ENCODE measurements around the gene FMO3.

Gene FMO3
- 0 reads per million in 9 experiments for total RNA-seq

DNA sequence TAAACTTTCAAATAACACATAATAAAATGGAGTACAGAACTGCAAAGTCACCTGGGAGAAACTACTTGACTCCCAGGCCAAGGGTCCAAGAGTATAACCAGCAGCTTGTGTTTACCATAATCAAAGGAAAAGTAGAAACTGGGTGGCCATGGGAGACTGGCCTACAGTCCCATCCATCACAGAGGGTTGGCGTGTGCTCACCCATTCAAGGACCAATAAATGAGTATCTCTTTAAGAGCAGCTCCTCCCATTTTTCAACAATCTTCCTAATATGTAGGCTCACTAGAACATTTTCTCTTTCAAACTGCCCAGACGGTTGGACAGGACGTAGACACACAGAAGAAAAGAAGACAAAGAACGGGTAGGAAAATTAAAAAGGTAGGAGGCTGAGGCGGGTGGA, at the start of gene FMO3:
FMO3 (plus strand) TSS at position 302 of the 400 bp plus-strand sequence. CDS start 1,754 bp downstream, outside the sequence.
- no peak within 1 kb of the TSS for H3K27ac Mint-ChIP-seq
- ATAC-seq (replicated peaks): no peak
- no peak within 1 kb of the TSS for H3K4me3 Mint-ChIP-seq
- H3K27me3 Mint-ChIP-seq: peaks cover 0 to 4% of the 10 kb centered on the region in 2 donors
- no peaks in the 10 kb centered on the region for H3K4me1 Mint-ChIP-seq (ENCODE audit: low read depth in 2 of 2)
- DNase-seq: no peak
- H3K9me3 Mint-ChIP-seq: no peaks in the 10 kb centered on the region
- H3K36me3 Mint-ChIP-seq (ENCODE audit: insufficient read depth): no peaks in the 10 kb centered on the region

DNA sequence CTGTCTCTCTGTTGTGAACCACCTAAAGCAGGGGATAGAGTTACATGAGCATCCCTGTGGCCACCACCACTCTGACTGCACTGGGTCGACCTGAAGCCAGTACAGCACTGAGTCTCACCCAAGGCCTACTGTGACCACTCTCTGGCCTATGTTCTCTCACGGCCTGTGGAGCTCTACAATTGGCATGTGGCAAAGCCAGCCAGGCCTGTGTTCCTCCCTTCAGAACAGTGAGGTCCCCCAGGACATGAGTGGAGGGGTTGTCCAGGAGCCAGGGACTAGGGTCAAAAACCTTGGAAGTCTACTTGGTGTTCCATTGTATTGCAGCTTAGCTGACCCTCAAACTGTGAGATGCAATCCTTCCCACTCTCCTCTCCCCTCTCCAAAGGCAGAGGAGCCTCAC, 42.7 kb upstream of the FMO3 start:
- H3K9me3 Mint-ChIP-seq: peaks cover 2 to 35% of the 10 kb centered on the region in 2 donors
- no peaks in the 10 kb centered on the region for H3K4me1 Mint-ChIP-seq (ENCODE audit: low read depth in 2 of 2)
- ATAC-seq (replicated peaks): no peak
- H3K4me3 Mint-ChIP-seq: no peak overlapping the region
- peaks cover 6 to 29% of the 10 kb centered on the region in 2 donors for H3K27me3 Mint-ChIP-seq
- H3K36me3 Mint-ChIP-seq (ENCODE audit: insufficient read depth): no peaks in the 10 kb centered on the region
- no peak overlapping the region for H3K27ac Mint-ChIP-seq
- DNase-seq: no peak

DNA sequence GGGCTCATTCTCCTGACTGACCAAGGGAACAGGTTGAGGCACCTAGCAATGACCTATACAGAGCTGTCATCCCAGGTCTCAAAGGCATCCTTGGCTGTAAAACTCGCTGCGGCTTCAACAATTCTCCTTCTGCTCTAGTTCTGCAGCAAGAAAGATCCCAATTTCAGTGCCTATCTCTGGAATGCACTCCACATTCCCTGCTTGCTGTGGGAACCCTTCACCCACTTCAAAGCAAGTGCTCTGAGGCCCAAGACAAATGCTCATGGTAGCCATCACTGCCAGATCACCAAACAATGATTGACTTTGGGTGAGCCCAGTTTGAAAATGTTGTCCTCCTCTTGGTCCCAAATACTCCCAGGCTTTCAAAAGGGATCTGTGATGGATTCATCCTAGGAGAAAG, 37.7 kb upstream of the FMO3 start:
- no peaks in the 10 kb centered on the region for H3K36me3 Mint-ChIP-seq (ENCODE audit: insufficient read depth)
- peaks cover 7 to 8% of the 10 kb centered on the region in 2 donors for H3K9me3 Mint-ChIP-seq
- DNase-seq (no peak), ATAC-seq (replicated peaks) (no peak)
- H3K27ac Mint-ChIP-seq: no peak overlapping the region
- H3K4me3 Mint-ChIP-seq: no peak overlapping the region
- no peaks in the 10 kb centered on the region for H3K4me1 Mint-ChIP-seq (ENCODE audit: low read depth in 2 of 2)
- peaks cover 17 to 29% of the 10 kb centered on the region in 2 donors for H3K27me3 Mint-ChIP-seq

DNA sequence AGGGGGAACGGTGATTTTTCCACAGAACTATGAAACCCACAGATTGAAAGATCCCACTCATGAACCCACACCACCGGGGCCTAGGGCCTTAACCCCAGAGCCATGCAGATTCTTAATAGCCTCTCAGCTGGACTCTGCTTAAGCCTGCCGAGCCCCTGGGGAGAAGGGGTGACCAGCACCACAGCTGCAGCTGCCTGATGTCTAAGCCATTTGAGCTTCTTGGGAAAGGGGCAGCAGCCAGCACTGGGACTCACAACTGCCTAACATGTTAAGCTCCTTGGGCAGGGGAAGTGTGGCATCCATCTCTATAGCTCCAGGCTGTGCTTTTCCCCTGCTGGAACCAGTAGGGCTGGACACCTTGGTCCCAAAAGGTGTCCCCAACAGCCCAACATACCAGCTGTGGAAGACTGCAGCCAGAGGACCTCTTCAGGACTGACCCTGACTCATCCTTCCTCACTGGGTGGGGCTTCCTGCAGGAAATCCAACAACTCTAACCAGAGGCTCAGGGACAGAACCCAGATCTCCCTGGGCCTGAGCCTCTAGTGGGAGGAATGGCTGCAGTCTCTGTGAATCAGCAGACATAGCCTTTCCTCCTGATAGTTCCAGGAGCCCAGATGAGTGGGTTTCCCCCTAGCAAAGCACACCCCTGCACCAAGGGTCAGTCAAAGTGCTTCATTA, 34.6 kb upstream of the FMO3 start:
- DNase-seq (no peak), ATAC-seq (replicated peaks) (no peak)
- peaks cover 16 to 19% of the 10 kb centered on the region in 2 donors for H3K27me3 Mint-ChIP-seq
- peaks cover 0 to 8% of the 10 kb centered on the region in 2 donors for H3K9me3 Mint-ChIP-seq
- no peaks in the 10 kb centered on the region for H3K4me1 Mint-ChIP-seq (ENCODE audit: low read depth in 2 of 2)
- no peak overlapping the region for H3K4me3 Mint-ChIP-seq
- no peaks in the 10 kb centered on the region for H3K36me3 Mint-ChIP-seq (ENCODE audit: insufficient read depth)
- no peak overlapping the region for H3K27ac Mint-ChIP-seq

DNA sequence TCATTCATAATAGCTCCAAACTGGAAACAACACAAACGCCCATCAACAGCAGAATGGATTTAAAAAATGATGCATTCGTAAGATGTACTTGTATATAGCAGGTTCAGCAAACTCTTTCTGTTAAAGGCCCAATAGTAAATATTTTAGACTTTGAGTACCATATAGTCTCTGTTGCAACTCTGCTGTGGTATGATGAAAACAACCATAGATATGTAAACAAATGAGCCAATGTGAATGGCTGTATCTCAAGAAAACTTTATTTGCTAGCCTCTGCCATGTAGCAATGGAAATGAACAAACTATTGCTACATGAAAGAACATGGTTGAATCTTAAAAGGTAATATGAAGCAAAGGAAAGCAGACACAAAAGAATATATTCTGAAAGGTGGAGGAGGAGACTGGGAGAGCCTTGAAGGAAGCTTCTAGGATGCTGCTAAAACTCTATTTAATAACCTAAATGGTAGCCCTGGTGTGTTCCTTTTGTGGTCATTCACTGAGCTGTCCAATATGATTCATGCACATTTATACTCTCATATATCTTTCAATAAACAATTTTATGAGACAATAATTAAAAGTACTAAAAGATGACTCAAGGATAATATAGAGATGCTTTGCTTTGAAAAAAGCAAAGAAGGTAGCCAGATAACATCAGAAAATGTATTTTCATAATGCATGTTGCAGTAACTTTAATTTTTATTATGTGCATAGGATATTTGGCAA, 29.1 kb upstream of the FMO3 start:
- DNase-seq (no peak), ATAC-seq (replicated peaks) (no peak)
- Mint-ChIP-seq H3K27ac (no peak overlapping the region), H3K4me3 (no peak overlapping the region), H3K9me3 (peaks cover 0 to 5% of the 10 kb centered on the region in 2 donors), H3K27me3 (peaks cover 0 to 6% of the 10 kb centered on the region in 2 donors), H3K4me1 (ENCODE audit: low read depth in 2 of 2) (no peaks in the 10 kb centered on the region), H3K36me3 (ENCODE audit: insufficient read depth) (no peaks in the 10 kb centered on the region)

DNA sequence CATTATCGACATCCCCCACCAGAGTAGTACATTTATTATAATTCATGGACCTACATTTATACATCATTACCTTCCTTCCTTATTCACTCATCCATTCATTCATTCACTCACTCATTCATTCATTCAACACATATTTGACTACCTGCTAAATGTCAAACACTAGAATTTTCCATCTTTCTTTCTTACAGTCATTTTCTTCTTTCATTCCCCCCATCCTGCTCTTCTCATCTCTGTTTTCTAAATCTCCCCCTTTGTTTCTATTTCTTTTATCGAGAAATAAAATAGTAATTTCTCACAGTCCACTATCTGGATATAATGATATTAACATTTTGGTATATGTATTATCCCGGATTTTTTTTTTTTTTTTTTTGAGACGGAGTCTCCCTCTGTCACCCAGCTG, 27.8 kb upstream of the FMO3 start:
- ATAC-seq (replicated peaks): no peak
- no peaks in the 10 kb centered on the region for H3K4me1 Mint-ChIP-seq (ENCODE audit: low read depth in 2 of 2)
- H3K27ac Mint-ChIP-seq: no peak overlapping the region
- H3K4me3 Mint-ChIP-seq: no peak overlapping the region
- H3K9me3 Mint-ChIP-seq: no peaks in the 10 kb centered on the region
- no peak for DNase-seq
- H3K27me3 Mint-ChIP-seq: peaks cover 6 to 7% of the 10 kb centered on the region in 2 donors
- no peaks in the 10 kb centered on the region for H3K36me3 Mint-ChIP-seq (ENCODE audit: insufficient read depth)

DNA sequence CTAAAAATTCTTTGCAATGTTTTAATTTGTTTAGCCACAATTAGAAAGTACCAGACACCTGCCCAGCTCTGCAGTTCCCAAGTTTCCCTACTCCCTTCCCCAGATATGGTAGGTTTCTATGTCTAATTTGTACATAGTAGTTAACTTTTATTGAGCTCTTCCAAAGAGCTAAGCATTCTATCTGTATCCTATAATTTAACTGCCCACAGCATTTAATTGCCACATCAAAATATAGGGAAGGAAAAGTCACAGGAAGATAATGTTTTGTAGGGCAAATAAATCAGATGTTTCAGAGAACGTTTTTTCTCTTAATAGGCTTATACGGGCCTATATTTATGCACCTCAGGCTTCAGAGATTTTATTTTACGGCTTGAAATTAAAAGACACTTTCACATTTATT, 15.7 kb upstream of the FMO3 start:
- H3K4me1 Mint-ChIP-seq (ENCODE audit: low read depth in 2 of 2): no peaks in the 10 kb centered on the region

DNA sequence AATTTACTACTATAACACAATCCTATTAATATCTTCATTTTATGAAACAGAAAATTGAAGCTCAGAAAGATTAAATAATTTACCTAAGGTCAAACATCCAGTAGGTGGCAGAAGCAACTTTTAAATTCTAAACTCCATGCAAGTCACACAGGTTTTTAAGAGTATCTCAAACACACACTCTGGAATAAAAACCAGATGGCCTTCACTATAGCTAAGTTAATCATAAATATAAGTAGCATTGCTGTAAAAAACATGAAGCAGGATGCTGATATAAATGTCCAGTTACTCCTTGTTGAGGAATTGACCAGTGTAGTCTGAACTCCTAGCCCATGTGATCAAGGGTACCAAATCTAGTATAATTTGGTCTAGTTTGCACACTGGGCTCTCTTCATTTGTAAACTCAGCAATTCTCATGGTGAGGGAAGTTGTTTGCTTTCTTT, 9.4 kb upstream of the FMO3 start:
- DNase-seq (no peak), ATAC-seq (replicated peaks) (no peak)
- Mint-ChIP-seq H3K27me3 (peaks cover 16 to 27% of the 10 kb centered on the region in 2 donors), H3K9me3 (peaks cover 0 to 2% of the 10 kb centered on the region in 2 donors), H3K27ac (no peak overlapping the region), H3K4me3 (no peak overlapping the region), H3K36me3 (ENCODE audit: insufficient read depth) (no peaks in the 10 kb centered on the region), H3K4me1 (ENCODE audit: low read depth in 2 of 2) (no peaks in the 10 kb centered on the region)

More for the DNA sequence above, 15.7 kb upstream of the FMO3 start:
- ATAC-seq (replicated peaks) (no peak), DNase-seq (no peak)
- Mint-ChIP-seq H3K36me3 (ENCODE audit: insufficient read depth) (no peaks in the 10 kb centered on the region), H3K9me3 (peaks cover 0 to 2% of the 10 kb centered on the region in 2 donors), H3K27me3 (peaks cover 10 to 24% of the 10 kb centered on the region in 2 donors), H3K4me3 (no peak overlapping the region), H3K27ac (no peak overlapping the region)

DNA sequence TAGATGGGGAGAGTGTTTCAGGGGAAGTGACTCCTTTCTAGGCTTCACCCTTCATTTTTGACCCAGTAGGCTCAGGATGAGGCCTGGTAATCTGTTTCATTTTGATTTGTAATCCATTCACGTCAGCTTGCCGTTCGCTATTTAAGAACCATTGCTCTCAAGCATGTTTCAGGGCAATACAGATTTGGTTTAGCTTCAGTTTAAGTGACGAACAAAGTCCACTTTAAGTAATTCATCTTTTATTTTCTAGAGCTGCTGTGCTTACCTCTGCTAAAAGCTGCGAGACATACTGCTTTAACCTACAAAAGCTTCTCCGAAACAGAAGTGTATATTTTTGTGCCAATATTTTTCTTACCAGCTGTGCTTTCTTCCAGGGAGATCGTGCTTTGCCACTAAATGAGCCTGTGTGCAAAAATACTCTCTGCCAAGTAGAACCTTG, 8.9 kb upstream of the FMO3 start:
- Mint-ChIP-seq H3K36me3 (ENCODE audit: insufficient read depth) (no peaks in the 10 kb centered on the region), H3K4me3 (no peak overlapping the region), H3K9me3 (peaks cover 0 to 2% of the 10 kb centered on the region in 2 donors), H3K27ac (no peak overlapping the region), H3K27me3 (peaks cover 11 to 23% of the 10 kb centered on the region in 2 donors), H3K4me1 (ENCODE audit: low read depth in 2 of 2) (no peaks in the 10 kb centered on the region)
- no peak for DNase-seq
- ATAC-seq (replicated peaks): no peak

DNA sequence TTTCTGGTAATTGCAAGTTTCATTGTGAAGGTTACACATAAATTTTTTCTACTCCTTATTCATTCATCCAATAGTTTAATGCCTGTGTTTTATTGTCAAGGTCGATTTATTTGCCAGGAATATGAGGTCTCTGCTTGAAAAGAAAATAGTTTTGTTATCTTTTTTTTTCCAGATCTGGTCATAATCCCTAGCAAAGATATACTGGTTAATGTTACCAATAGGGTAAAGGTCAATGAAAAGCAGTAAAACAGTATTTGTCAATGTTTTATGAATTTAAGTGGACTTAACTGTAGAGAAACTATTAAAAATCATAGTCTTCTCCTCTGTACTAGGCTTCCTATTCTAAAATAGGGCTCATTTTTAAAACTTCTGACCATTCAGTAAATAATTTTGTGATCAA, 8.1 kb upstream of the FMO3 start:
- no peak for DNase-seq
- no peaks in the 10 kb centered on the region for H3K36me3 Mint-ChIP-seq (ENCODE audit: insufficient read depth)
- H3K9me3 Mint-ChIP-seq: peaks cover 0 to 2% of the 10 kb centered on the region in 2 donors
- no peaks in the 10 kb centered on the region for H3K4me1 Mint-ChIP-seq (ENCODE audit: low read depth in 2 of 2)
- no peak overlapping the region for H3K27ac Mint-ChIP-seq
- ATAC-seq (replicated peaks): no peak
- H3K27me3 Mint-ChIP-seq: peaks cover 9 to 22% of the 10 kb centered on the region in 2 donors
- no peak overlapping the region for H3K4me3 Mint-ChIP-seq

DNA sequence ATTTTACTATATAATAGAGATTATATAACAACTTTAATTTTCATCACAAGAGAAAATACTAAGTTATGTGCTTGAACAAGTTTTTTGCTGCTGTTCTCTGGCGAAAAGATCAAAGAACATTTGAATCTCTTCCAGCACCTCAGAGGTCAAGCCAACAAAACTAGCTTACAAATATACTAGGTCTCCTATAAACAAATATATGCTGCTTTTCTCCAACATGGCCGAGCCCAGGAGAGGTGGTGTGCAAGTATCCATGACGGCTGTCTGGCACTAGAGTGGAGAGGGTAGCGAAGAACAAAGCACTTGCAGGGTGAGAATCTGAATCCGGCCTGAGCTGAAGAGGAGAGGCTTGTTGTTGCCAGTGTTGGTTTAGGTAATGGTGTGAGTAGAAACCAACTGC, 7.5 kb upstream of the FMO3 start:
- Mint-ChIP-seq H3K9me3 (peaks cover 0 to 2% of the 10 kb centered on the region in 2 donors), H3K27ac (no peak overlapping the region), H3K4me3 (no peak overlapping the region), H3K4me1 (ENCODE audit: low read depth in 2 of 2) (no peaks in the 10 kb centered on the region), H3K27me3 (peaks cover 9 to 22% of the 10 kb centered on the region in 2 donors), H3K36me3 (ENCODE audit: insufficient read depth) (no peaks in the 10 kb centered on the region)
- ATAC-seq (replicated peaks) (no peak), DNase-seq (no peak)

DNA sequence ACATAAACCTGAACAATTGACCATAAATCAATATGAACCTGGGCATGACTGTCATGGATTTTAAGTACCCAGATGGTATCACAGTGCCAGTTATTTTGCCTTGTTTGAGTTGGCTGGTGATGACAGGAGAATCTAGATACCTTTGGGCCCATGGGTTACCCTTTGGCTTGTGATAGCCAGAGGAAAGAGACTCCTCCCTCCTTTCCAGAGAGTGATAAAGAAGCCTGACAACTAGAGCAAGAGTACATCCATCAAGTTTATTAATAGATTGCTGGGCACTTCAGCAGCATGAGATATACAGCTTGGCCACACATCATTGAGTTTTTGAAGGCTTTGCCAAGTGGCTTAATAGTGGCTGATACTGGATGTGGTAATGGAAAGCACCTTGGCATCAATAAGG, 6.6 kb upstream of the FMO3 start:
- DNase-seq: no peak
- Mint-ChIP-seq H3K27ac (no peak overlapping the region), H3K36me3 (ENCODE audit: insufficient read depth) (no peaks in the 10 kb centered on the region)

DNA sequence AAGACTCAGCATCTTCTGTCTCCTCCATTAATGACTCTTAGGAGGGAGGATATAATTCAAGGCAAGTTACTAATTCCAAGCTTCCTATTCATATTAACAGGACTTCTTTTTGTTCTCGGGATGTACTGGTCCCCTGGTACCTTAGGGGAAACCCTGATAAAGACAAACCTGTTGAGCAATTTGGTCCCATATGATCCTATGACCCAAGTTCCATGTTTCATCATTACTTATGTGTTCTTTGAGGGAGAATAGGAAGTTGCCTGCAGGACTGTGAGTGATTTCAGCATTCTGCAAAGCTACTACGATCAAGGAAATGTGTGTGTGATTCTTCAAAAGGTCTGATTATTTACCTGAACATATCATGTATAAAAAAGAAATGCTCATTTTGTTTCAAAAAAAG, 5.8 kb upstream of the FMO3 start:
- DNase-seq (no peak), ATAC-seq (replicated peaks) (no peak)
- H3K9me3 Mint-ChIP-seq: no peaks in the 10 kb centered on the region
- H3K27ac Mint-ChIP-seq: no peak overlapping the region
- no peaks in the 10 kb centered on the region for H3K36me3 Mint-ChIP-seq (ENCODE audit: insufficient read depth)
- H3K4me1 Mint-ChIP-seq (ENCODE audit: low read depth in 2 of 2): no peaks in the 10 kb centered on the region
- no peak overlapping the region for H3K4me3 Mint-ChIP-seq
- peaks cover 9 to 22% of the 10 kb centered on the region in 2 donors for H3K27me3 Mint-ChIP-seq

More for the DNA sequence above, 6.6 kb upstream of the FMO3 start:
- no peak overlapping the region for H3K4me3 Mint-ChIP-seq
- ATAC-seq (replicated peaks): no peak
- H3K4me1 Mint-ChIP-seq (ENCODE audit: low read depth in 2 of 2): no peaks in the 10 kb centered on the region
- H3K9me3 Mint-ChIP-seq: peaks cover 0 to 2% of the 10 kb centered on the region in 2 donors
- H3K27me3 Mint-ChIP-seq: peaks cover 9 to 22% of the 10 kb centered on the region in 2 donors

DNA sequence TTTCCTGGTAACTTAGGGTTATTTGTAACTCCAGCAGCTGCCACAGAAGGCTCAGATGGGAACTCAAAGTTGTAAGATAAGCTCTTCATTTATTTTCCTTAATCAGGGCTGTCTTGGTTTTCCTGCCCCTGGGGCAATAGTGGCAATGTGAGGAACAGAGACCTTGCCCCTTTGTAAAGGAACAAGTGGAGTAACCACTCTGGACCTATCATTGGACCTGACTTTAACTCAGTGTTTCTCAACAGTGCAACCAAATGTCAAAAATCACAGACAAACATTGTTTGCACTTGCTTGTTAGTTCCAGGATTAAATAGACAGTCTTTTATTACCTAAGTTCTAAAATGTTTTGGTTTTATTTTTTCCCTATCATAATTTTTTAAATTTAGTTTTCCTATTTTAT, 2.8 kb upstream of the FMO3 start:
- no peaks in the 10 kb centered on the region for H3K36me3 Mint-ChIP-seq (ENCODE audit: insufficient read depth)
- no peaks in the 10 kb centered on the region for H3K4me1 Mint-ChIP-seq (ENCODE audit: low read depth in 2 of 2)
- no peak for ATAC-seq (replicated peaks)
- DNase-seq: no peak
- no peaks in the 10 kb centered on the region for H3K9me3 Mint-ChIP-seq
- H3K4me3 Mint-ChIP-seq: no peak overlapping the region
- no peak overlapping the region for H3K27ac Mint-ChIP-seq
- H3K27me3 Mint-ChIP-seq: peaks cover 9 to 22% of the 10 kb centered on the region in 2 donors

Data from effector memory CD8-positive, alpha-beta T cell (primary cell).